Keratinocyte (primary cell): Measurements from ENCODE around the gene TIPIN. TPM values are rescaled to one million over a fixed set of nuclear protein-coding genes. Genes with fewer than 3 reads are reported as not detected.

Experiments used
- DNase-seq: peaks from one replicate; pipeline ENCODE4 v3.0.0-alpha.2; 2011; ENCODE audit warnings: low read depth, missing footprints, low spot score
- FAIRE-seq: peaks from 2 replicates; lab custom pipeline; 2011; peaks lifted over from hg19 to GRCh38; lab: Jason Lieb, UNC
- H2AFZ ChIP-seq: 2 replicates; pipeline ENCODE4 v1.6.0; 2012; ENCODE audit warnings: low read length, control low read depth, inconsistent platforms; ENCODE audit not compliant: control insufficient read depth
- H3K27ac ChIP-seq: 2 replicates; pipeline ENCODE4 v1.5.1; 2011; ENCODE audit warnings: low read length; ENCODE audit not compliant: control insufficient read depth, insufficient read depth
- H3K27me3 ChIP-seq: 3 replicates; pipeline ENCODE4 v1.6.0; 2011; ENCODE audit warnings: low read length; ENCODE audit not compliant: control insufficient read depth, insufficient read depth; ENCODE audit errors: extremely low read depth
- H3K36me3 ChIP-seq, 2 experiments: 2 replicates in 1 of 2; 3 replicates in 1 of 2; pipeline ENCODE4 v1.5.1; 2011; ENCODE audit warnings: low read length in 2 of 2, mild to moderate bottlenecking in 1 of 2; ENCODE audit not compliant: control insufficient read depth in 2 of 2, insufficient read depth in 2 of 2; ENCODE audit errors: extremely low read depth in 1 of 2
- H3K4me1 ChIP-seq: 3 replicates; pipeline ENCODE4 v1.5.1; 2011; ENCODE audit warnings: low read length; ENCODE audit not compliant: control insufficient read depth, insufficient read depth; ENCODE audit errors: extremely low read depth
- H3K4me2 ChIP-seq: 3 replicates; pipeline ENCODE4 v1.6.0; 2011; ENCODE audit warnings: low read depth, low read length; ENCODE audit not compliant: control insufficient read depth, insufficient read depth; ENCODE audit errors: extremely low read depth
- H3K4me3 ChIP-seq, 3 experiments: fragments of 200-600 bp in 1 of 3; sonication (generic) in 1 of 3; 2 replicates in 2 of 3; 3 replicates in 1 of 3; pipeline ENCODE4 v1.5.1; 2011 to 2016; ENCODE audit warnings: low read length in 3 of 3, mild to moderate bottlenecking in 3 of 3, control low read depth in 2 of 3, inconsistent platforms in 1 of 3, low read depth in 1 of 3, mixed read lengths in 1 of 3, mixed run types in 1 of 3, moderate library complexity in 1 of 3; ENCODE audit not compliant: control insufficient read depth in 2 of 3, insufficient read depth in 2 of 3; ENCODE audit errors: extremely low read depth in 1 of 3
- H3K79me2 ChIP-seq: 2 replicates; pipeline ENCODE4 v1.6.0; 2012; ENCODE audit warnings: low read length; ENCODE audit not compliant: control insufficient read depth, insufficient read depth
- H3K9ac ChIP-seq: 3 replicates; pipeline ENCODE4 v1.6.0; 2011; ENCODE audit warnings: low read length; ENCODE audit not compliant: control insufficient read depth, insufficient read depth; ENCODE audit errors: extremely low read depth
- H3K9me1 ChIP-seq: 3 replicates; pipeline ENCODE4 v1.6.0; 2011; ENCODE audit warnings: low read length; ENCODE audit not compliant: control insufficient read depth, insufficient read depth; ENCODE audit errors: extremely low read depth
- H3K9me3 ChIP-seq: 2 replicates; pipeline ENCODE4 v1.5.1; 2012; ENCODE audit warnings: low read depth, low read length; ENCODE audit not compliant: control insufficient read depth
- H4K20me1 ChIP-seq: 3 replicates; pipeline ENCODE4 v1.6.0; 2011; ENCODE audit warnings: low read length; ENCODE audit not compliant: control insufficient read depth, insufficient read depth; ENCODE audit errors: extremely low read depth
- EZH2 ChIP-seq: IDR thresholded peaks from one replicate; pipeline ENCODE4 v1.6.1; 2012; ENCODE audit warnings: inconsistent platforms, mild to moderate bottlenecking, low read length, moderate library complexity
- dilution Hi-C: fragments of 300-500 bp; cut with MboI; formaldehyde crosslinking; loops from one replicate; pipeline ENCODE4 v1.7.0; 2020; ENCODE audit warnings: low sequenced_read_pairs; ENCODE audit not compliant: extremely low pct_ligation_motif_present
- polyA plus RNA-seq, 5 experiments: library from polyadenylated mRNA; depleted of rRNA in 3 of 5; stranded (reverse) in 3 of 5; stranded (forward) in 1 of 5; unstranded in 1 of 5; fragments of >200 nt; gene quantifications; 1 replicate in 1 of 5; 2 replicates in 3 of 5; 3 replicates in 1 of 5; pipeline versions ENCODE4 v1.2.1 to v1.2.3, GENCODE V29; 2011 to 2012; ENCODE audit warnings: missing spikeins in 2 of 5, low read depth in 1 of 5, low replicate concordance in 1 of 5
- TF ChIP-seq, protein P1 (sequence below), 3 experiments: IDR thresholded peaks in 1 of 3; conservative IDR thresholded peaks in 1 of 3; optimal IDR thresholded peaks in 1 of 3; 2 replicates in 2 of 3; 3 replicates in 1 of 3; pipeline versions ENCODE3 to v1.5.1; 2011; ENCODE audit warnings: low read length in 3 of 3, mild to moderate bottlenecking in 3 of 3, moderate library complexity in 2 of 3, control low read depth in 1 of 3, inconsistent platforms in 1 of 3; ENCODE audit not compliant: insufficient read depth in 2 of 3; ENCODE audit errors: extremely low read depth in 1 of 3

The TIPIN gene
- polyA plus RNA-seq, 1 donor (not counting 4 experiments of a cell fraction or from before 2014, with no cell fraction given): 11.9 TPM

DNA sequence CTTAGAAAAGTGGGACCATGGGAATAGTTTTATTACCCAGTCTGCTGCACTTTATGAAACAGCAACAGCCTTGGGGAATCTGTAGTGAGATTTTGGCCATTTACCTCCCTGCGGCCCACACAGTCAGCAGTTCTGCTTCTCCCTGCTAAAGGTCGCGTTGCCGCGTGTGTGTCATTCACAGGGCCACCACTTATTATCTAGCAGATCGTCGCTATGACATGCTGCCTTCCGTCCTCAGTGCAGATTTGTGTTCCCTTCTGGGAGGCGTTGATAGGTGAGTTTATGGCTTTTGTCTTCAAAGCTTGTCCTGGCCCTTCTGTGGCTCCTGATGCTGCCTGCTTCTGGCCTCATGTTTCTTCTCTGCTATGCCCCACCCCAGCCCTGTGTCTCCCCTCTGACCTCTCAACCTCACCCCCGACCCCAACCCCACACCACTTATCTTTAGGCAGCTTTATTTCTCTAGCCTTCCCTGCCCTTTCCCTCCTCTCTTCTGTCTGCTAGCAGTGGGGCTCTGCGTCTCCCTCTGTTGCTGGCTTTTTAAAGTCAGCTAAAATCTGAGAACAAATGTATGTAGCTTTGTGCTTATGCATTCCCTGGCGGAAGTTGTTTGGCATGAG, 33.1 kb downstream of the TIPIN start:
- no peak overlapping the region for H2AFZ ChIP-seq
- TF ChIP-seq, protein P1, sequence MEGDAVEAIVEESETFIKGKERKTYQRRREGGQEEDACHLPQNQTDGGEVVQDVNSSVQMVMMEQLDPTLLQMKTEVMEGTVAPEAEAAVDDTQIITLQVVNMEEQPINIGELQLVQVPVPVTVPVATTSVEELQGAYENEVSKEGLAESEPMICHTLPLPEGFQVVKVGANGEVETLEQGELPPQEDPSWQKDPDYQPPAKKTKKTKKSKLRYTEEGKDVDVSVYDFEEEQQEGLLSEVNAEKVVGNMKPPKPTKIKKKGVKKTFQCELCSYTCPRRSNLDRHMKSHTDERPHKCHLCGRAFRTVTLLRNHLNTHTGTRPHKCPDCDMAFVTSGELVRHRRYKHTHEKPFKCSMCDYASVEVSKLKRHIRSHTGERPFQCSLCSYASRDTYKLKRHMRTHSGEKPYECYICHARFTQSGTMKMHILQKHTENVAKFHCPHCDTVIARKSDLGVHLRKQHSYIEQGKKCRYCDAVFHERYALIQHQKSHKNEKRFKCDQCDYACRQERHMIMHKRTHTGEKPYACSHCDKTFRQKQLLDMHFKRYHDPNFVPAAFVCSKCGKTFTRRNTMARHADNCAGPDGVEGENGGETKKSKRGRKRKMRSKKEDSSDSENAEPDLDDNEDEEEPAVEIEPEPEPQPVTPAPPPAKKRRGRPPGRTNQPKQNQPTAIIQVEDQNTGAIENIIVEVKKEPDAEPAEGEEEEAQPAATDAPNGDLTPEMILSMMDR (optimal IDR thresholded peaks at IDR 0.05 in 1 of 3, IDR thresholded peaks at IDR 0.05 in 1 of 3, conservative IDR thresholded peaks at IDR 0.05 in 1 of 3; ENCODE audit: extremely low read depth in 1 of 3, insufficient read depth in 2 of 3, low read length in 3 of 3): no peak
- no peak for TF ChIP-seq EZH2
- no peaks in the 10 kb centered on the region for H3K27me3 ChIP-seq
- H3K9ac ChIP-seq: no peak overlapping the region
- H3K4me1 ChIP-seq: no peaks in the 10 kb centered on the region
- no peaks in the 10 kb centered on the region for H3K79me2 ChIP-seq
- no peaks in the 10 kb centered on the region for H3K9me1 ChIP-seq
- dilution Hi-C loops: no loop called here
- no peak overlapping the region for H3K27ac ChIP-seq
- DNase-seq (no peak), FAIRE-seq (no peak)
- H4K20me1 ChIP-seq: no peaks in the 10 kb centered on the region
- no peak overlapping the region for H3K4me2 ChIP-seq
- no peak overlapping the region for H3K4me3 ChIP-seq
- H3K36me3 ChIP-seq: peaks cover 2 to 7% of the 10 kb centered on the region in 2 experiments
- H3K9me3 ChIP-seq: no peaks in the 10 kb centered on the region

DNA sequence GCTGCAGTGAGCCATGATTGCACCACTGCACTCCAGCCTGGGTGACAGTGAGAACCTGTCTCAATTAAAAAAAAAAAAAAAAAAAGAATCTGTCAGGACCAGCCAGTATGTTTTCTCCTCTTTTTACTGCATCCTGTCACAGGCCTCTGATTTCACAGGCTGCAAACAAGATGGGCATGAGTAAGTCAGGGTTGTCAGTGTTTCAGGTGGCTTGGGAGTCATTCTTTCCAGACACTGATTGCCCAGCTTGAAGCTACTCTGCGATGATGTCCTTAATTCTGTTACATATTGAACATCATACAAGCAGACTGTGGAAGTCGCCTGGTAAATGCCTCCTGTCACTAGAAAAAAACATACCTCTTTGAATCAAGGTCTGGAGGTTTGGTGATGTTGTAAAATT, 44.3 kb downstream of the TIPIN start:
- H3K27me3 ChIP-seq: no peaks in the 10 kb centered on the region
- H3K27ac ChIP-seq: no peak overlapping the region
- TF ChIP-seq, protein P1 (optimal IDR thresholded peaks at IDR 0.05 in 1 of 3, IDR thresholded peaks at IDR 0.05 in 1 of 3, conservative IDR thresholded peaks at IDR 0.05 in 1 of 3; ENCODE audit: extremely low read depth in 1 of 3, insufficient read depth in 2 of 3, low read length in 3 of 3): no peak
- TF ChIP-seq EZH2: no peak
- FAIRE-seq (no peak), DNase-seq (no peak)
- dilution Hi-C loops: no loop called here
- no peaks in the 10 kb centered on the region for H4K20me1 ChIP-seq
- no peak overlapping the region for H3K9ac ChIP-seq
- no peak overlapping the region for H2AFZ ChIP-seq
- H3K79me2 ChIP-seq: no peaks in the 10 kb centered on the region
- H3K4me1 ChIP-seq: no peaks in the 10 kb centered on the region
- H3K4me2 ChIP-seq: no peak overlapping the region
- no peaks in the 10 kb centered on the region for H3K9me1 ChIP-seq
- no peak overlapping the region for H3K4me3 ChIP-seq
- H3K9me3 ChIP-seq: no peaks in the 10 kb centered on the region
- peaks cover 0 to 16% of the 10 kb centered on the region in 2 experiments for H3K36me3 ChIP-seq
